ENCODE measurements around the gene XRCC4.

Gene XRCC4

DNA sequence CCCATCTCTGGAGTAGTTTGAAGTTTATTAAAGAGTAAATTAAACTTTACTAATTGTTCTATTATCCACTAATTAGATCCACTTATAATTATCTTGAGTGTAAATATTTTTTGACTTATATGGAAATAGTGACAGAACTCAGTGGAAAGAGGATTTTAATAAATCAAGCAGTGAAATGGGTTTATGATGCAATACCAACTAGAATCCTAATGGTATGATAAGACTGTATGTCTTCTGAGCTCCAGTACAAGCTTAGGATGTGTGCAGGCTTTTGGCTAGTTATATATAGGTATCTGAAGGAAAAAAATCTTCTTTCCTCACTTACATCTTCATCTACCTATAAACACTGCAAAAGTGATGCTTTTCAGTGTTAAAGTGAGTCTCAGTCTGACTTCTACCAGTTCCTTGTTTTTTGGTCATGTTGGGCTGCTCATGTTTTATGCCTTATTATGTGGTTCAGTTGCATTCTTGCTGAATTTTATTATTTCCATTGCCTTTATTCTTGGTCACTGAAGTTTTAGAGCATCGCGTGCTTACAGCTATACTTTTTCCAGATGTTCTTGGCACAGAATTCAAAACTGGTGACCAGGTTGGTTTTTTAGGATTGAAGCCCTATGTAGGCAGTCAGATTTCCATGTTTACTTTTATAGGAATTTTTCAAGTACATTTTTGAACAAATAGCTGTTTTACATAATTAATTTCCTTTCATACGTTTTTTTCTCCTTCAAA, 30.5 kb downstream of the XRCC4 start:
- peaks cover 4% of the 10 kb centered on the region for H3K36me3 Mint-ChIP-seq (ENCODE audit: insufficient read depth)
- no peak overlapping the region for H3K27ac Mint-ChIP-seq
- peaks cover 3 to 7% of the 10 kb centered on the region in 2 donors for H3K9me3 Mint-ChIP-seq
- no peaks in the 10 kb centered on the region for H3K27me3 Mint-ChIP-seq
- H3K4me1 Mint-ChIP-seq (ENCODE audit: low read depth in 2 of 2): peaks cover 3 to 4% of the 10 kb centered on the region in 2 donors
- ATAC-seq (replicated peaks) (no peak), DNase-seq (no peak)
- H3K4me3 Mint-ChIP-seq: no peak overlapping the region

DNA sequence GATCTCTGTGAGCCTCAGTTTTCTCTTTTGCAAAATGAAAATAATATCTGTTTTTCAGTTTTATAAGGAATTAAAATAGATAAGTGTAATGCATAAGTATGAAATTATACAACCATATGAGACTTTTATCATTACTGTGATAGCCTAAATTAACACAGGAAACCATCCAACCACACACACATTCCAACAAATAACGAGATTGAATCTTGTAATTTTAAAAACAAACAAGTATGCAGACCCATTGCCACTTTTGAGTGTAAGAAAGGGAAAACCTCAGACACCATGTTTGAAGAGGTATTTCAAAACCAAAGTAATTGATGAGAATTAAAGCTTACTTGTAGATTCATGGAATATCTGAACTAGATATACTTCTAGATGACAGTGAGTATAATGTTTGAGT, 32.0 kb downstream of the XRCC4 start:
- Mint-ChIP-seq H3K9me3 (peaks cover 3 to 7% of the 10 kb centered on the region in 2 donors), H3K27me3 (no peaks in the 10 kb centered on the region), H3K36me3 (ENCODE audit: insufficient read depth) (peaks cover 4% of the 10 kb centered on the region), H3K4me1 (ENCODE audit: low read depth in 2 of 2) (peaks cover 3 to 4% of the 10 kb centered on the region in 2 donors), H3K4me3 (no peak overlapping the region), H3K27ac (no peak overlapping the region)
- DNase-seq (no peak), ATAC-seq (replicated peaks) (peak; percentile 53)

- DNase-seq: no peak
- Mint-ChIP-seq H3K4me3 (no peak overlapping the region), H3K36me3 (ENCODE audit: insufficient read depth) (no peaks in the 10 kb centered on the region), H3K4me1 (ENCODE audit: low read depth in 2 of 2) (no peaks in the 10 kb centered on the region), H3K27me3 (no peaks in the 10 kb centered on the region), H3K9me3 (peaks cover 3 to 7% of the 10 kb centered on the region in 2 donors), H3K27ac (no peak overlapping the region)
- no peak for ATAC-seq (replicated peaks)
Measured at GRCh38 chr5:83115816-83116215, 38.5 kb downstream of the XRCC4 start.

DNA sequence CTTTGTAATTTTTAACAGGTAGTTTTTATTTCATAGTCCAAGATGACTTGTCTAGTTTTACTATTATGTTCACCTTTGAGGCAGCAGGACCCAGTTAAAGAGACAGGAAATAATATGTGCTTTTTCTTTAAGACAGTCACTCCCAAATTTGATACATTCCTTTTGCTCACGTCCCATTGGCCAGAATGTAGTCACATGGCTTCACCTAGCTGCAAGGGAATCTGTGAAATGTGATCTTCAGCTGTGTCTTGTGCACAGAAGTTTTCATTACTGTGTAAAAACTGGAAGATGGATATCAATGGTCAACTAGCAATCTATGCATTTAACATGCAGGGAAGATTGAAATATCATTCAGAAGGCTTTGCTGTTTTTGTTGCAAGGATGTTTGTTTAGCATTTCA, 41.1 kb downstream of the XRCC4 start:
- no peak overlapping the region for H3K27ac Mint-ChIP-seq
- H3K4me1 Mint-ChIP-seq (ENCODE audit: low read depth in 2 of 2): no peaks in the 10 kb centered on the region
- H3K4me3 Mint-ChIP-seq: no peak overlapping the region
- DNase-seq (no peak), ATAC-seq (replicated peaks) (no peak)
- no peaks in the 10 kb centered on the region for H3K9me3 Mint-ChIP-seq
- no peaks in the 10 kb centered on the region for H3K36me3 Mint-ChIP-seq (ENCODE audit: insufficient read depth)
- H3K27me3 Mint-ChIP-seq: no peaks in the 10 kb centered on the region

GRCh38 chr5:83118976-83119375, 41.6 kb downstream of the XRCC4 start:
- no peaks in the 10 kb centered on the region for H3K36me3 Mint-ChIP-seq (ENCODE audit: insufficient read depth)
- no peak overlapping the region for H3K27ac Mint-ChIP-seq
- ATAC-seq (replicated peaks): no peak

DNA sequence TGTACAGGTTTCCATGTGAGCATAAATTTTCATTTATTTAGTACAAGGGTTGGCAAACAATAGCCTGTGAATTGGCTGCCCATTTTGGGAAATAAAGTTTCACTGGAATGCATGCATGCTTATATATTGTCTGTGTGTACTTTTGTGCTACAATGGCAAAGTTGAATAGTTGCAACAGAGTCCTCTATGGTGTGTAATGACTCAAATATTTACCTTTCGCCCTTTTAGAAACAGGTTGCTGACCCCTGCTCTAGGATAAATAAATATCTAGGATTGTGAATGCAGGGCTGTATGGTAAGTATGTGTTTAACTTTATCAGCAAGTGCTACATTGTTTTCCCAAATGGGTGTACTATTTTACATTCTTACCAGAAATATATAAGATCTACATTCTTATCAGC, 47.2 kb downstream of the XRCC4 start:
- Mint-ChIP-seq H3K9me3 (no peaks in the 10 kb centered on the region), H3K36me3 (ENCODE audit: insufficient read depth) (no peaks in the 10 kb centered on the region), H3K27me3 (no peaks in the 10 kb centered on the region), H3K4me1 (ENCODE audit: low read depth in 2 of 2) (no peaks in the 10 kb centered on the region), H3K27ac (no peak overlapping the region), H3K4me3 (no peak overlapping the region)
- DNase-seq (no peak), ATAC-seq (replicated peaks) (no peak)

More at GRCh38 chr5:83118976-83119375, 41.6 kb downstream of the XRCC4 start:
- DNase-seq: no peak
- Mint-ChIP-seq H3K9me3 (no peaks in the 10 kb centered on the region), H3K4me3 (no peak overlapping the region), H3K27me3 (no peaks in the 10 kb centered on the region), H3K4me1 (ENCODE audit: low read depth in 2 of 2) (no peaks in the 10 kb centered on the region)

DNA sequence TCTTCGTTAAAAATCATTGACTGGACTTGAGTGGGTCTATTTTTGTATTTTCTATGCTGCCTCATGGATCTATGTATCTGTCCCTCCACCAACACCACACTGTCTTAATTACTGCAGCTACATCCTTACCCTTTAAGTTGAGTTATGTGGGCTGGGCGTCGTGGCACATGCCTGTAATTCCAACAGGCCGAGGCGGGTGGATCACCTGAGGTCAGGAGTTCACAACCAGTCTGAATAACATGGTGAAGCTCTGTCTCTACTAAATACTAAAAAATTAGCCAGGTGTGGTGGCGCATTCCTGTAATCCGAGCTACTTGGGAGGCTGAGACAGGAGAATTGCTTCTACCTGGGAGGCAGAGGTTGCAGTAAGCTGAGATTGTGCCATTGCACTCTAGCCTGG, 48.2 kb downstream of the XRCC4 start:
- no peak overlapping the region for H3K27ac Mint-ChIP-seq
- H3K36me3 Mint-ChIP-seq (ENCODE audit: insufficient read depth): no peaks in the 10 kb centered on the region
- DNase-seq (no peak), ATAC-seq (replicated peaks) (no peak)
- H3K27me3 Mint-ChIP-seq: no peaks in the 10 kb centered on the region
- H3K4me1 Mint-ChIP-seq (ENCODE audit: low read depth in 2 of 2): no peaks in the 10 kb centered on the region
- H3K4me3 Mint-ChIP-seq: no peak overlapping the region
- no peaks in the 10 kb centered on the region for H3K9me3 Mint-ChIP-seq

GRCh38 chr5:83126501-83126900, 49.2 kb downstream of the XRCC4 start:
- DNase-seq (no peak), ATAC-seq (replicated peaks) (no peak)
- Mint-ChIP-seq H3K9me3 (no peaks in the 10 kb centered on the region), H3K4me3 (no peak overlapping the region), H3K36me3 (ENCODE audit: insufficient read depth) (no peaks in the 10 kb centered on the region), H3K27me3 (no peaks in the 10 kb centered on the region), H3K27ac (no peak overlapping the region), H3K4me1 (ENCODE audit: low read depth in 2 of 2) (no peaks in the 10 kb centered on the region)

GRCh38 chr5:83133797-83134196, 56.5 kb downstream of the XRCC4 start:
- Mint-ChIP-seq H3K27ac (no peak overlapping the region), H3K36me3 (ENCODE audit: insufficient read depth) (no peaks in the 10 kb centered on the region), H3K9me3 (no peaks in the 10 kb centered on the region), H3K4me1 (ENCODE audit: low read depth in 2 of 2) (no peaks in the 10 kb centered on the region), H3K4me3 (no peak overlapping the region), H3K27me3 (no peaks in the 10 kb centered on the region)
- DNase-seq (no peak), ATAC-seq (replicated peaks) (no peak)

DNA sequence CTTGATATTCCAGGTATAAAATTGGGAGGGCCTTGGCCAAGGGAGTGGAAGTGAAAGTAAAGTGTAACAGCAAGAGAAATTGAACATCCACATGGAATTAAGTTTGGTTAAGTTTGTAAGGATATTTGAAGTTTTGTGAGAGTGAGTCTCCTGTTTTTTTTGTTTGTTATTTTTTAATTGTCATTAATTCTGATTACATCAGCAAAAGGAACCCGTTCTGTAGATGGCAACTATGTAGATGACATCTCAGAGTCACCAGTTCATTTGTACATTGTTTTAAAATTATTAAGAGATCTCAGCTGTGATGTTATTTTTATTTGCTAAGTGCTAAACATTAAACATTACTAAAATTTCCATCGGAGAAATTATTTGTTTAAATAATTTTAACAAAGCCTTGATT, 65.2 kb downstream of the XRCC4 start:
- Mint-ChIP-seq H3K27me3 (no peaks in the 10 kb centered on the region), H3K36me3 (ENCODE audit: insufficient read depth) (peaks cover 2% of the 10 kb centered on the region), H3K4me3 (no peak overlapping the region), H3K9me3 (no peaks in the 10 kb centered on the region), H3K27ac (no peak overlapping the region), H3K4me1 (ENCODE audit: low read depth in 2 of 2) (no peaks in the 10 kb centered on the region)
- ATAC-seq (replicated peaks) (no peak), DNase-seq (no peak)

GRCh38 chr5:83145241-83145640, 67.9 kb downstream of the XRCC4 start:
- H3K27me3 Mint-ChIP-seq: no peaks in the 10 kb centered on the region
- no peak overlapping the region for H3K4me3 Mint-ChIP-seq
- no peak overlapping the region for H3K27ac Mint-ChIP-seq
- H3K9me3 Mint-ChIP-seq: no peaks in the 10 kb centered on the region
- peaks cover 2% of the 10 kb centered on the region for H3K36me3 Mint-ChIP-seq (ENCODE audit: insufficient read depth)
- DNase-seq: no peak
- ATAC-seq (replicated peaks): no peak
- no peaks in the 10 kb centered on the region for H3K4me1 Mint-ChIP-seq (ENCODE audit: low read depth in 2 of 2)

- H3K9me3 Mint-ChIP-seq: no peaks in the 10 kb centered on the region
- peaks cover 2% of the 10 kb centered on the region for H3K36me3 Mint-ChIP-seq (ENCODE audit: insufficient read depth)
- DNase-seq (no peak), ATAC-seq (replicated peaks) (no peak)
- no peaks in the 10 kb centered on the region for H3K4me1 Mint-ChIP-seq (ENCODE audit: low read depth in 2 of 2)
- H3K27ac Mint-ChIP-seq: no peak overlapping the region
- no peaks in the 10 kb centered on the region for H3K27me3 Mint-ChIP-seq
- no peak overlapping the region for H3K4me3 Mint-ChIP-seq
Measured at GRCh38 chr5:83145882-83146331, 68.6 kb downstream of the XRCC4 start.

- ATAC-seq (replicated peaks): no peak
- H3K4me1 Mint-ChIP-seq (ENCODE audit: low read depth in 2 of 2): no peaks in the 10 kb centered on the region
- H3K27ac Mint-ChIP-seq: no peak overlapping the region
- DNase-seq: no peak
- no peaks in the 10 kb centered on the region for H3K9me3 Mint-ChIP-seq
- H3K27me3 Mint-ChIP-seq: no peaks in the 10 kb centered on the region
- H3K36me3 Mint-ChIP-seq (ENCODE audit: insufficient read depth): peaks cover 2% of the 10 kb centered on the region
- H3K4me3 Mint-ChIP-seq: no peak overlapping the region
Measured at GRCh38 chr5:83146441-83146840, 69.1 kb downstream of the XRCC4 start.

GRCh38 chr5:83147593-83147992, 70.2 kb downstream of the XRCC4 start:
- no peak for ATAC-seq (replicated peaks)
- Mint-ChIP-seq H3K9me3 (no peaks in the 10 kb centered on the region), H3K36me3 (ENCODE audit: insufficient read depth) (no peaks in the 10 kb centered on the region), H3K27ac (no peak overlapping the region), H3K4me1 (ENCODE audit: low read depth in 2 of 2) (no peaks in the 10 kb centered on the region), H3K4me3 (no peak overlapping the region), H3K27me3 (no peaks in the 10 kb centered on the region)
- no peak for DNase-seq

Data from effector memory CD8-positive, alpha-beta T cell (primary cell).